ENCODE measurements around the gene FN3KRP. TPM values are rescaled to one million over a fixed set of nuclear protein-coding genes. Genes with fewer than 3 reads are reported as not detected.

Gene FN3KRP
- total RNA-seq, 1 experiment from 2014 or later, result 19.7 TPM

DNA sequence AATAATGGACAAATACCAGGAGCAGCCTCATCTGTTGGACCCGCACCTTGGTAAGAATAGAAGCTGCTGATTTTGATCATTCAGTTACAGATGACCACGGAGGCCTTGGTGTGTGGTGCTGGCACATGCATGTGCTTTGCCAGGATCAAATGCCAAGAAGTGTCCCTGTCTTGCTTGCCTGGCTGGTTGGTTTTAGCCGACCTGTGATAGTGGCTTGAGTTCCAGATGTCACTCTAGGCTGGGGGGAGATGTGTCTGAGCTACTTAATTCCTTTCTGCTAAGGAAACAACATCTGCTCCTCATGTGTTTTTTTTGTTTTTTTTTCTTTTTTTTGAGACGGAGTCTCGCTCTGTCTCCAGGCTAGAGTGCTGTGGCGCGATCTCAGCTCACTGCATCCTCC is 39.7 kb downstream of the FN3KRP start:
- no peaks in the 10 kb centered on the region for H3K9me3 Mint-ChIP-seq
- no peak overlapping the region for H3K4me3 Mint-ChIP-seq
- POLR2A ChIA-PET, result interaction anchor here (1.1 to 2.1 kb wide), 2 partner anchors 40 to 87 kb away, joined by 3 to 7 read pairs; partner anchors contain the start of gene FN3KRP
- H3K27ac Mint-ChIP-seq, result 0 out of 2 replicates have a peak overlapping the region, but pooled peaks have one; percentile 57
- CTCF ChIA-PET, result interaction anchor here (0.6 to 1.8 kb wide), 5 partner anchors 10 to 92 kb away, joined by 3 to 11 read pairs (median 5); no protein-coding TSS in a partner anchor
- TF ChIP-seq ZNF671 (CRISPR knock-in tag; IDR thresholded peaks at IDR 0.05), result no peak
- no peak for TF ChIP-seq ZNF232 (CRISPR knock-in tag; IDR thresholded peaks at IDR 0.05)
- no peak for TF ChIP-seq PREB (CRISPR knock-in tag; IDR thresholded peaks at IDR 0.05; ENCODE audit: borderline replicate concordance)
- no peak for TF ChIP-seq EMX1 (CRISPR knock-in tag; IDR thresholded peaks at IDR 0.05)
- TF ChIP-seq RELA (CRISPR knock-in tag; IDR thresholded peaks at IDR 0.05; ENCODE audit: borderline replicate concordance), result no peak
- H3K4me1 Mint-ChIP-seq, result peaks cover 47% of the 10 kb centered on the region
- ATAC-seq (no peak), DNase-seq (ENCODE audit: low spot score) (no peak)
- H3K27me3 Mint-ChIP-seq (ENCODE audit: low read depth), result no peaks in the 10 kb centered on the region
- peaks cover 24% of the 10 kb centered on the region for H3K36me3 Mint-ChIP-seq

GRCh38 chr17:82765371-82765770 is 48.9 kb downstream of the FN3KRP start:
- DNase-seq (ENCODE audit: low spot score) (no peak), ATAC-seq (no peak)
- Mint-ChIP-seq H3K36me3 (peaks cover 46% of the 10 kb centered on the region), H3K27ac (peak overlapping the region; percentile 81), H3K4me1 (0 out of 2 replicates have a peak, but pooled peaks cover 4% of the 10 kb centered on the region), H3K9me3 (no peaks in the 10 kb centered on the region), H3K27me3 (ENCODE audit: low read depth) (no peaks in the 10 kb centered on the region), H3K4me3 (no peak overlapping the region)
- TF ChIP-seq, protein P1, sequence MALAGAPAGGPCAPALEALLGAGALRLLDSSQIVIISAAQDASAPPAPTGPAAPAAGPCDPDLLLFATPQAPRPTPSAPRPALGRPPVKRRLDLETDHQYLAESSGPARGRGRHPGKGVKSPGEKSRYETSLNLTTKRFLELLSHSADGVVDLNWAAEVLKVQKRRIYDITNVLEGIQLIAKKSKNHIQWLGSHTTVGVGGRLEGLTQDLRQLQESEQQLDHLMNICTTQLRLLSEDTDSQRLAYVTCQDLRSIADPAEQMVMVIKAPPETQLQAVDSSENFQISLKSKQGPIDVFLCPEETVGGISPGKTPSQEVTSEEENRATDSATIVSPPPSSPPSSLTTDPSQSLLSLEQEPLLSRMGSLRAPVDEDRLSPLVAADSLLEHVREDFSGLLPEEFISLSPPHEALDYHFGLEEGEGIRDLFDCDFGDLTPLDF (CRISPR knock-in tag; IDR thresholded peaks at IDR 0.05), result no peak
- TF ChIP-seq, protein P2, sequence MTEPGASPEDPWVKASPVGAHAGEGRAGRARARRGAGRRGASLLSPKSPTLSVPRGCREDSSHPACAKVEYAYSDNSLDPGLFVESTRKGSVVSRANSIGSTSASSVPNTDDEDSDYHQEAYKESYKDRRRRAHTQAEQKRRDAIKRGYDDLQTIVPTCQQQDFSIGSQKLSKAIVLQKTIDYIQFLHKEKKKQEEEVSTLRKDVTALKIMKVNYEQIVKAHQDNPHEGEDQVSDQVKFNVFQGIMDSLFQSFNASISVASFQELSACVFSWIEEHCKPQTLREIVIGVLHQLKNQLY (CRISPR knock-in tag; IDR thresholded peaks at IDR 0.05), result no peak
- TF ChIP-seq NR2C2 (CRISPR knock-in tag; IDR thresholded peaks at IDR 0.05), result no peak
- POLR2A ChIA-PET, result interaction anchor here (1.2 kb wide), 1 partner anchor 11 kb away, joined by 3 read pairs; no protein-coding TSS in a partner anchor
- CTCF ChIA-PET, result interaction anchor here (0.6 to 2.2 kb wide), 7 partner anchors 10 to 108 kb away, joined by 3 to 7 read pairs (median 4); no protein-coding TSS in a partner anchor

GRCh38 chr17:82767041-82767754 is 50.7 kb downstream of the FN3KRP start:
- ATAC-seq, result peak; percentile 82
- no peaks in the 10 kb centered on the region for H3K27me3 Mint-ChIP-seq (ENCODE audit: low read depth)

More at GRCh38 chr17:82767041-82767754, 50.7 kb downstream of the FN3KRP start:
- no peak overlapping the region for H3K4me3 Mint-ChIP-seq
- DNase-seq (ENCODE audit: low spot score), result peak; percentile 79
- ChIA-PET CTCF (interaction anchor here (1.0 to 2.2 kb wide), 6 partner anchors 12 to 103 kb away, joined by 3 to 7 read pairs (median 4); no protein-coding TSS in a partner anchor), POLR2A (no interaction called here)
- H3K36me3 Mint-ChIP-seq, result peaks cover 49% of the 10 kb centered on the region
- TF ChIP-seq GTF2I (CRISPR knock-in tag; conservative IDR thresholded peaks at IDR 0.05), result no peak
- TF ChIP-seq TCF7 (CRISPR knock-in tag; IDR thresholded peaks at IDR 0.05; ENCODE audit: low read depth), result no peak
- TF ChIP-seq, protein P3, sequence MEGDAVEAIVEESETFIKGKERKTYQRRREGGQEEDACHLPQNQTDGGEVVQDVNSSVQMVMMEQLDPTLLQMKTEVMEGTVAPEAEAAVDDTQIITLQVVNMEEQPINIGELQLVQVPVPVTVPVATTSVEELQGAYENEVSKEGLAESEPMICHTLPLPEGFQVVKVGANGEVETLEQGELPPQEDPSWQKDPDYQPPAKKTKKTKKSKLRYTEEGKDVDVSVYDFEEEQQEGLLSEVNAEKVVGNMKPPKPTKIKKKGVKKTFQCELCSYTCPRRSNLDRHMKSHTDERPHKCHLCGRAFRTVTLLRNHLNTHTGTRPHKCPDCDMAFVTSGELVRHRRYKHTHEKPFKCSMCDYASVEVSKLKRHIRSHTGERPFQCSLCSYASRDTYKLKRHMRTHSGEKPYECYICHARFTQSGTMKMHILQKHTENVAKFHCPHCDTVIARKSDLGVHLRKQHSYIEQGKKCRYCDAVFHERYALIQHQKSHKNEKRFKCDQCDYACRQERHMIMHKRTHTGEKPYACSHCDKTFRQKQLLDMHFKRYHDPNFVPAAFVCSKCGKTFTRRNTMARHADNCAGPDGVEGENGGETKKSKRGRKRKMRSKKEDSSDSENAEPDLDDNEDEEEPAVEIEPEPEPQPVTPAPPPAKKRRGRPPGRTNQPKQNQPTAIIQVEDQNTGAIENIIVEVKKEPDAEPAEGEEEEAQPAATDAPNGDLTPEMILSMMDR (IDR thresholded peaks at IDR 0.05), result peak; percentile 73
- no peak for TF ChIP-seq NFYB (CRISPR knock-in tag; conservative IDR thresholded peaks at IDR 0.05; ENCODE audit: low read depth)
- no peak for TF ChIP-seq ZNF138 (CRISPR knock-in tag; conservative IDR thresholded peaks at IDR 0.05)
- TF ChIP-seq ZNF532 (CRISPR knock-in tag; IDR thresholded peaks at IDR 0.05; ENCODE audit: borderline replicate concordance), result no peak
- TF ChIP-seq ZNF281 (CRISPR knock-in tag; IDR thresholded peaks at IDR 0.05), result no peak
- TF ChIP-seq ZNF671 (CRISPR knock-in tag; IDR thresholded peaks at IDR 0.05), result no peak
- peak overlapping the region; percentile 31 for H3K27ac Mint-ChIP-seq
- H3K4me1 Mint-ChIP-seq, result 0 out of 2 replicates have a peak, but pooled peaks cover 4% of the 10 kb centered on the region
- no peaks in the 10 kb centered on the region for H3K9me3 Mint-ChIP-seq

All from WTC11 (cell line).